Epithelial cell of esophagus (primary cell): ENCODE results near the gene PDZRN3.

Experiments
- DNase-seq: peaks from one replicate; pipeline ENCODE4 v3.0.0; 2010; ENCODE audit warnings: low read depth
- H3K4me3 ChIP-seq: 2 replicates; pipeline ENCODE4 v1.5.1; 2011; ENCODE audit warnings: mild to moderate bottlenecking, low read length, control low read depth
- TF ChIP-seq, protein P1 (sequence below): IDR thresholded peaks from 2 replicates; pipeline ENCODE4 v1.5.1; 2011; ENCODE audit warnings: low read depth, mild to moderate bottlenecking, low read length, control low read depth, inconsistent platforms; ENCODE audit not compliant: insufficient read depth; ENCODE audit errors: missing control alignments

The PDZRN3 gene

GRCh38 chr3:73543412-73543811 is 81.3 kb downstream of the PDZRN3 start:
- DNase-seq = no peak
- no peak overlapping the region for H3K4me3 ChIP-seq
- TF ChIP-seq, protein P1, sequence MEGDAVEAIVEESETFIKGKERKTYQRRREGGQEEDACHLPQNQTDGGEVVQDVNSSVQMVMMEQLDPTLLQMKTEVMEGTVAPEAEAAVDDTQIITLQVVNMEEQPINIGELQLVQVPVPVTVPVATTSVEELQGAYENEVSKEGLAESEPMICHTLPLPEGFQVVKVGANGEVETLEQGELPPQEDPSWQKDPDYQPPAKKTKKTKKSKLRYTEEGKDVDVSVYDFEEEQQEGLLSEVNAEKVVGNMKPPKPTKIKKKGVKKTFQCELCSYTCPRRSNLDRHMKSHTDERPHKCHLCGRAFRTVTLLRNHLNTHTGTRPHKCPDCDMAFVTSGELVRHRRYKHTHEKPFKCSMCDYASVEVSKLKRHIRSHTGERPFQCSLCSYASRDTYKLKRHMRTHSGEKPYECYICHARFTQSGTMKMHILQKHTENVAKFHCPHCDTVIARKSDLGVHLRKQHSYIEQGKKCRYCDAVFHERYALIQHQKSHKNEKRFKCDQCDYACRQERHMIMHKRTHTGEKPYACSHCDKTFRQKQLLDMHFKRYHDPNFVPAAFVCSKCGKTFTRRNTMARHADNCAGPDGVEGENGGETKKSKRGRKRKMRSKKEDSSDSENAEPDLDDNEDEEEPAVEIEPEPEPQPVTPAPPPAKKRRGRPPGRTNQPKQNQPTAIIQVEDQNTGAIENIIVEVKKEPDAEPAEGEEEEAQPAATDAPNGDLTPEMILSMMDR = no peak

- H3K4me3 ChIP-seq = no peak overlapping the region
- TF ChIP-seq, protein P1 = no peak
- peak; percentile 30 for DNase-seq
Measured at GRCh38 chr3:73542136-73542535, 82.6 kb downstream of the PDZRN3 start.

DNA sequence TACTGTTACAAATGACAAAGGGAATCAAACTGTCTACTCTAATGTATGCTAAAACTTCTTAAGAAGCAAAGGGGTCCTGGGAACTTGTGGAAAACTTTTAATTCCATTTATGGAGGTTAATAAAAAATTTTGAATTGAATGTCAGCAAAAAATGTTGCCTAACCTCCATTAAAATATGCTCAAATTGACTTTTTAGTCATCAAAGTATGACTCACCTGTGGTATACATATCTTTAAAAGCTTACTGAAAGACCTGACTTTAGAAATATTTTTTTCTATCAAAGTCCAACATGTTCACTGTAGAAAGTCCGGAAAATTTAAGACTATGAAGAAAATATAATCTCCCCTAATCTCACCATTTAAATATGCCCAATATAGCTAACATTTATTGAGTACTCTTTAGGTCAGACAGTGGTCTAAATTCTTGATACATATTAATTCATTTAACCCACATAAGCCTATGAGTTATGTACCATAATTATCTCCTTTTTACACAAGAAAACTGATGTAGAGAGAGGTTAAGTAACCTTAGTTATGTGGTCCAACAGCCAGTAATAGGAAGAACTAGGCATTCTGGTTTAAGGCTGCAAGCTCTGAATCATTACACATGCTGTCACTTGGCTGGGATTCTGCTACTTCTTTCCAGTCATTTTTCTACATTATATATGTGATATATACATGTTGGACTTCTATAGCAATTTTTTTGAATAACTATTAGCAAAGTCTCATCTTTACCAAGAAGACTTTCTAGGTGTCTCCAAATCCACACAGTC is 83.6 kb downstream of the PDZRN3 start:
- H3K4me3 ChIP-seq = no peak overlapping the region
- TF ChIP-seq, protein P1 = no peak
- DNase-seq = peak; percentile 78

GRCh38 chr3:73538486-73538885 is 86.3 kb downstream of the PDZRN3 start:
- TF ChIP-seq, protein P1 = no peak
- no peak for DNase-seq
- no peak overlapping the region for H3K4me3 ChIP-seq

DNA sequence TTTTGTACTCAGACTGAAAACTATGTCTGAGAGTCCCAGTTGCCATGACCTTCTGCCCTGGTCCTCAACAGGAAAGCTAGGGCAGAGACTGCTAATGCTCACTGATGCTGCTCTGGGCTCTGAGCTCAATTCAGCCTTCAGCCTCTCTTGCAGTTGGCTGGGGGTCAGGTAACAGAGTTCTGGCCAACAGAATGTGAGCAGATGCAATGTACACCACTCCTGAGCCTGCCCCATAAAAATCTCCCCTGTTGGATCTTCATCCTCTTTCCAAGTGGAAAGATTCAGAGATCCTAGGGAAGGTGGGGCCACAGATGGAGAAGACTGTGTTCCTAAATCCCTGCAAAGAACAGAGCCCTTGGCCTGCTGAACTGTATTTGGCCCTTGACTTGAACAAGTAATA is 87.8 kb downstream of the PDZRN3 start:
- DNase-seq = no peak
- no peak overlapping the region for H3K4me3 ChIP-seq
- TF ChIP-seq, protein P1 = no peak

DNA sequence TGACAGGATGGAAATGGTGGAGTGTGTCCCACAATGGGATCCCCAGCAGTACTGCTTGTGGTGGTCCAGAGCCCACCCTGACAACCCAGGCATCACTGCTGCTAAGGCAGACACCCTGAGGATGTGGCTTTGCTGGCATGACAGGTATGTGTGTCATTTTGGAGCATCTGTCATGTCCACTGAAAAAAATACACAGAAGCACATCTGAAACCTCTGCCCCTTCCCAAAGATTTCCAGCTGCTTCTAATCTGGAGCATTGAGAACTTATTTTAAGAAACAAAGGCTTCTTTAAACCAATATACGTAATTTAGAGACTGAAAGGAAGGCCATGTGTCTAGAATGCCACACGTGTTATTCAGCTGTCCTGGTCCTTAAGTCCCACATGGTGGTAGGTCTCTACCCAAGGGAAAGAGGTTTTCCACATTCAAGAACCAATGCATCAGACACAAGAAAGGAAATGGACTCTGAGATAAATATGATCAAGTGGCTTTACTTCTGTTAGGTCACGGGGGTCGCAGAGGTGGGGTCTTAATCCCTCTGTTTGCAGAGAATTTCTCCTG is 88.3 kb downstream of the PDZRN3 start:
- TF ChIP-seq, protein P1 = no peak
- DNase-seq = no peak
- H3K4me3 ChIP-seq = no peak overlapping the region

DNA sequence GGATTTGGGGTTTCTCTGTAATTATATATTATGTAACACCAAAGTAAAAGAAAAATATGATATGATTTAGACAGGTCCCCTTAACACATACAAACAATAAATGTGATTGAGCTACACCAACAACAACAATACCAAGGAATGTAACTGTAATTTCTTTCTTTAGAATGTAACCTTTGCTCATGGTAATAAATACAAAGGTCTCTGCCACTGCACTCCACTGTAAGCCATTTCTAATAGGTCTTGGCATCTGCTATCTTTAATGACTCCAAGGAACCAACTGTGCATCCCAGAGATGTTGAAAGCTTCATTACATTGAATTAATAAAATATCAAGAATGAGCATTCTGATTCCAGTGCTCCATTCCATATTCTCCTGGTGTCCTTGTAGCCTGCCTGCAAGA is 88.8 kb downstream of the PDZRN3 start:
- no peak overlapping the region for H3K4me3 ChIP-seq
- no peak for DNase-seq
- TF ChIP-seq, protein P1 = no peak
